IMR-90 (cell line): ENCODE results near the gene PRLR. TPM values are rescaled to one million over a fixed set of nuclear protein-coding genes. Genes with fewer than 3 reads are reported as not detected.

Experiments used
- ATAC-seq: fragments of 200-7000 bp; cut with Tn5 transposase; 2 replicates; pipeline ENCODE4 v1.9.1; 2020; ENCODE audit warnings: low read depth, mild to moderate bottlenecking, moderate library complexity
- BruUV-seq: library from RNA; stranded (reverse); fragments of 400-500 nt; replicated peaks from 2 replicates; lab custom pipeline; 2021; lab: Mats Ljungman, UMichigan
- CTCF ChIA-PET: fragments of 300-600 bp; formaldehyde crosslinking; extraction: SDS; loops from one replicate; lab custom pipeline; 2021; ENCODE audit warnings: antibody characterized with exemption; lab: Yijun Ruan, JAX
- POLR2A ChIA-PET: fragments of 300-600 bp; sonication (Branson Sonifier 250); formaldehyde crosslinking; loops from one replicate; lab custom pipeline; 2022; ENCODE audit warnings: antibody characterized with exemption; ENCODE audit not compliant: unreplicated experiment; lab: Charles Lee
- DNase-seq: peaks from one replicate; pipeline ENCODE4 v3.0.0; 2013
- H2AFZ ChIP-seq: replicated peaks from 2 replicates; pipeline ENCODE3; 2013; ENCODE audit warnings: low read length, mild to moderate bottlenecking; ENCODE audit not compliant: poor library complexity
- H2AK5ac ChIP-seq: 2 replicates; pipeline ENCODE4 v1.6.1; 2013; ENCODE audit warnings: low read depth, low read length, inconsistent platforms
- H2AK9ac ChIP-seq: replicated peaks from 2 replicates; pipeline ENCODE3; 2013; ENCODE audit warnings: mild to moderate bottlenecking, low read depth, low read length, moderate library complexity; ENCODE audit not compliant: poor library complexity
- H2BK120ac ChIP-seq: 2 replicates; pipeline ENCODE4 v1.6.1; 2013; ENCODE audit warnings: low read depth, low read length, inconsistent platforms
- H2BK15ac ChIP-seq: 3 replicates; pipeline ENCODE4 v1.6.1; 2013; ENCODE audit warnings: low read depth, low read length, inconsistent platforms
- H2BK20ac ChIP-seq: 2 replicates; pipeline ENCODE4 v1.6.1; 2013; ENCODE audit warnings: low read depth, mild to moderate bottlenecking, inconsistent platforms, low read length, moderate library complexity
- H2BK5ac ChIP-seq: 2 replicates; pipeline ENCODE4 v1.6.1; 2013; ENCODE audit warnings: mild to moderate bottlenecking, low read depth, low read length, inconsistent platforms; ENCODE audit not compliant: poor library complexity, severe bottlenecking
- H3K14ac ChIP-seq: replicated peaks from 2 replicates; pipeline ENCODE4 v1.6.1; 2013; ENCODE audit warnings: low read depth, low read length, inconsistent platforms
- H3K18ac ChIP-seq: 2 replicates; pipeline ENCODE4 v1.6.1; 2013; ENCODE audit warnings: low read depth, low read length, control low read depth
- H3K23ac ChIP-seq: 2 replicates; pipeline ENCODE4 v1.6.1; 2013; ENCODE audit warnings: low read depth, low read length, inconsistent platforms
- H3K27ac ChIP-seq: 2 replicates; pipeline ENCODE4 v1.5.1; 2013; ENCODE audit warnings: mild to moderate bottlenecking, control low read depth, low read length; ENCODE audit not compliant: insufficient read depth
- H3K27me3 ChIP-seq: 2 replicates; pipeline ENCODE4 v1.6.1; 2013; ENCODE audit warnings: low read length; ENCODE audit not compliant: control insufficient read depth, insufficient read depth
- H3K36me3 ChIP-seq: 2 replicates; pipeline ENCODE4 v1.6.1; 2013; ENCODE audit warnings: low read length, mixed read lengths; ENCODE audit not compliant: control insufficient read depth, insufficient read depth
- H3K4ac ChIP-seq: 2 replicates; pipeline ENCODE4 v1.6.1; 2013; ENCODE audit warnings: low read depth, low read length, inconsistent platforms
- H3K4me1 ChIP-seq: 2 replicates; pipeline ENCODE4 v1.6.1; 2013; ENCODE audit warnings: low read length, mixed read lengths; ENCODE audit not compliant: control insufficient read depth, insufficient read depth
- H3K4me2 ChIP-seq: 2 replicates; pipeline ENCODE4 v1.6.1; 2013; ENCODE audit warnings: low read depth, mild to moderate bottlenecking, control low read depth, low read length, moderate library complexity
- H3K4me3 ChIP-seq: 2 replicates; pipeline ENCODE4 v1.5.1; 2013; ENCODE audit warnings: low read depth, mild to moderate bottlenecking, control low read depth, low read length, moderate library complexity; ENCODE audit not compliant: insufficient read depth
- H3K56ac ChIP-seq: 2 replicates; pipeline ENCODE4 v1.6.1; 2013; ENCODE audit warnings: low read length, inconsistent platforms; ENCODE audit not compliant: insufficient read depth; ENCODE audit errors: extremely low read depth
- H3K79me1 ChIP-seq, 2 experiments: 2 replicates each; pipeline ENCODE4 v1.6.1; 2013; ENCODE audit warnings: low read length in 2 of 2, inconsistent platforms in 1 of 2, low read depth in 1 of 2
- H3K9ac ChIP-seq: 2 replicates; pipeline ENCODE4 v1.6.1; 2013; ENCODE audit warnings: low read depth, low read length, control low read depth
- H3K9me1 ChIP-seq: 2 replicates; pipeline ENCODE4 v1.6.1; 2013; ENCODE audit warnings: low read length, inconsistent platforms; ENCODE audit not compliant: insufficient read depth
- H3K9me3 ChIP-seq: 2 replicates; pipeline ENCODE4 v1.6.1; 2013; ENCODE audit warnings: low read length; ENCODE audit not compliant: control insufficient read depth, insufficient read depth
- H4K20me1 ChIP-seq: 2 replicates; pipeline ENCODE4 v1.6.1; 2013; ENCODE audit warnings: low read length, inconsistent platforms; ENCODE audit not compliant: insufficient read depth
- H4K5ac ChIP-seq: 2 replicates; pipeline ENCODE4 v1.6.1; 2013; ENCODE audit warnings: mild to moderate bottlenecking, low read depth, low read length, control low read depth
- H4K8ac ChIP-seq, 2 experiments: 2 replicates each; pipeline ENCODE4 v1.6.1; 2013; ENCODE audit warnings: low read depth in 2 of 2, low read length in 2 of 2, control low read depth in 1 of 2, inconsistent platforms in 1 of 2
- H4K91ac ChIP-seq: 2 replicates; pipeline ENCODE4 v1.6.1; 2013; ENCODE audit warnings: low read depth, low read length, inconsistent platforms; ENCODE audit not compliant: insufficient read depth
- BHLHE40 ChIP-seq: fragments of 150-350 bp; IDR thresholded peaks from 2 replicates; pipeline ENCODE4 v1.6.1; 2016; ENCODE audit warnings: mild to moderate bottlenecking, low read depth, low read length
- CEBPB ChIP-seq: IDR thresholded peaks from 2 replicates; pipeline ENCODE4 v1.6.1; 2012; ENCODE audit warnings: low read depth, low read length, improper control_type of control experiment
- CHD1 ChIP-seq: IDR thresholded peaks from 2 replicates; pipeline ENCODE4 v1.6.1; 2012; ENCODE audit warnings: low read depth, low read length, improper control_type of control experiment
- FOS ChIP-seq: fragments of 150-350 bp; IDR thresholded peaks from 2 replicates; pipeline ENCODE4 v1.6.1; 2016; ENCODE audit warnings: low read depth, low read length
- MAFK ChIP-seq: IDR thresholded peaks from 2 replicates; pipeline ENCODE4 v1.6.1; 2012; ENCODE audit warnings: low read depth, low read length, improper control_type of control experiment
- MAZ ChIP-seq: IDR thresholded peaks from 2 replicates; pipeline ENCODE4 v1.6.1; 2012; ENCODE audit warnings: low read depth, mild to moderate bottlenecking, low read length, improper control_type of control experiment, moderate library complexity, borderline replicate concordance
- MXI1 ChIP-seq: IDR thresholded peaks from 2 replicates; pipeline ENCODE4 v1.6.1; 2012; ENCODE audit warnings: low read depth, mild to moderate bottlenecking, low read length, moderate library complexity, borderline replicate concordance
- NFE2L2 ChIP-seq: fragments of 150-350 bp; IDR thresholded peaks from 2 replicates; pipeline ENCODE4 v1.6.1; 2016; ENCODE audit warnings: low read depth, mild to moderate bottlenecking, low read length
- POLR2A ChIP-seq: IDR thresholded peaks from 2 replicates; pipeline ENCODE4 v1.6.1; 2012; ENCODE audit warnings: mild to moderate bottlenecking, low read depth, low read length
- RAD21 ChIP-seq: IDR thresholded peaks from 2 replicates; pipeline ENCODE4 v1.6.1; 2012; ENCODE audit warnings: low read length, improper control_type of control experiment
- RCOR1 ChIP-seq: IDR thresholded peaks from 2 replicates; pipeline ENCODE4 v1.6.1; 2012; ENCODE audit warnings: mild to moderate bottlenecking, low read length, improper control_type of control experiment; ENCODE audit not compliant: insufficient replicate concordance
- RFX5 ChIP-seq: IDR thresholded peaks from 2 replicates; pipeline ENCODE4 v1.8.0; 2012; ENCODE audit warnings: low read depth, mild to moderate bottlenecking, low read length, moderate library complexity
- SMC3 ChIP-seq: fragments of 150-350 bp; IDR thresholded peaks from 2 replicates; pipeline ENCODE4 v1.6.1; 2016; ENCODE audit warnings: low read depth, mild to moderate bottlenecking, antibody characterized with exemption, low read length, moderate library complexity
- WGBS, 2 experiments: methylation state at CpG; one replicate each; pipeline versions ENCODE4 v1.1.5 to v1.1.7; 2013; ENCODE audit warnings: missing lambda C conversion rate in 2 of 2; ENCODE audit not compliant: insufficient read length in 1 of 2; ENCODE audit errors: extremely low coverage in 2 of 2; 5-methylcytosine and 5-hydroxymethylcytosine counted together
- dilution Hi-C: fragments of 300-500 bp; cut with HindIII; formaldehyde crosslinking; loops from one replicate; pipeline ENCODE4 v1.14.3; 2018; ENCODE audit warnings: low sequenced_read_pairs; ENCODE audit not compliant: unreplicated experiment
- in situ Hi-C: fragments of 300-500 bp; cut with MboI; formaldehyde crosslinking; loops from 3 replicates; pipeline ENCODE4 v1.14.3; 2019; ENCODE audit warnings: low sequenced_read_pairs, inconsistent platforms, mixed read lengths
- intact Hi-C: fragments of 100-400 bp; cut with micrococcal nuclease; formaldehyde crosslinking; loops from 2 replicates; pipeline ENCODE4 v1.10.0; 2022
- polyA plus RNA-seq, 3 experiments: library from polyadenylated mRNA; depleted of rRNA; stranded (reverse); fragments of >200 nt; gene quantifications; 2 replicates each; pipeline ENCODE4 v1.2.3, GENCODE V29; 2012; ENCODE audit warnings: low replicate concordance in 1 of 3
- total RNA-seq: library from RNA; depleted of rRNA; stranded (reverse); fragments of >200 nt; gene quantifications from 2 replicates; pipeline ENCODE4 v1.2.3, GENCODE V29; 2012
- TF ChIP-seq, protein P1 (sequence below): fragments of 150-350 bp; IDR thresholded peaks from 2 replicates; pipeline ENCODE4 v1.6.1; 2017; ENCODE audit warnings: mild to moderate bottlenecking, antibody characterized with exemption, low read length, low read depth

The PRLR gene
- total and polyA plus RNA-seq, 2 of the 4 experiments (the other 2 are of a cell fraction): 0.24 to 0.54 TPM

DNA sequence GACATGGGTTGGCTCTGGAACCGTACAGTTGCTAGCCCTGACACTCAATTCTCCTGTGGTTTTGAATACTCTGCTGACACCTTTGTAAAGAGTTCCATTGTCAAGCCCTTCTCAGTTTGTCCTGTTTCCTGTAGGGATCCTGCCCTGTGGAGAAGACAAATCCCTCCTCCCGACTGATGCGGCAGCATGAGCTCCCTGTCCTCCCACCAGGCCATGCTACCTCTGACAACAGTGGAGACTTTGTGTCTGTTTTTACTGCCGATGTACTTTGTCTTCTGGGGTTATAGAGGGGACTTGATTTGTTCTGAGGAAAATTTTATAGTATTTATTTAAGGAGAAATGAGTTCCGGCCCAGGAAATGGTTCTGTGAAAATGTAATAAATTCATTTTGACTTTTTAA is 57.8 kb downstream of the PRLR start:
- no peak for TF ChIP-seq POLR2A
- no peak for TF ChIP-seq CEBPB
- TF ChIP-seq MAZ: no peak
- TF ChIP-seq BHLHE40: no peak
- no peak for TF ChIP-seq RFX5
- TF ChIP-seq FOS: no peak
- no peak for TF ChIP-seq RAD21
- TF ChIP-seq, protein P1, sequence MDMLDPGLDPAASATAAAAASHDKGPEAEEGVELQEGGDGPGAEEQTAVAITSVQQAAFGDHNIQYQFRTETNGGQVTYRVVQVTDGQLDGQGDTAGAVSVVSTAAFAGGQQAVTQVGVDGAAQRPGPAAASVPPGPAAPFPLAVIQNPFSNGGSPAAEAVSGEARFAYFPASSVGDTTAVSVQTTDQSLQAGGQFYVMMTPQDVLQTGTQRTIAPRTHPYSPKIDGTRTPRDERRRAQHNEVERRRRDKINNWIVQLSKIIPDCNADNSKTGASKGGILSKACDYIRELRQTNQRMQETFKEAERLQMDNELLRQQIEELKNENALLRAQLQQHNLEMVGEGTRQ: no peak
- no peak for TF ChIP-seq NFE2L2
- no peak for TF ChIP-seq MXI1
- TF ChIP-seq SMC3: no peak
- TF ChIP-seq CHD1: no peak
- no peak for TF ChIP-seq MAFK
- TF ChIP-seq RCOR1: no peak
- Histone ChIP-seq H3K4me3 (no peak overlapping the region), H3K9ac (no peak overlapping the region), H2AK5ac (no peak overlapping the region), H3K9me3 (no peaks in the 10 kb centered on the region), H3K79me1 (no peaks in the 10 kb centered on the region), H4K8ac (no peak overlapping the region), H3K14ac (no peak overlapping the region), H3K4ac (no peak overlapping the region), H2BK15ac (no peak overlapping the region), H2BK120ac (no peak overlapping the region), H4K20me1 (no peaks in the 10 kb centered on the region), H3K4me2 (no peak overlapping the region), H2BK5ac (no peak overlapping the region), H3K23ac (no peak overlapping the region), H2AFZ (no peak overlapping the region), H4K5ac (no peak overlapping the region), H4K91ac (no peak overlapping the region), H3K27ac (no peak overlapping the region), H3K36me3 (no peaks in the 10 kb centered on the region), H3K56ac (no peak overlapping the region), H3K18ac (no peak overlapping the region), H3K4me1 (no peaks in the 10 kb centered on the region), H3K27me3 (peaks cover 7% of the 10 kb centered on the region), H3K9me1 (no peaks in the 10 kb centered on the region), H2AK9ac (no peak overlapping the region), H2BK20ac (no peak overlapping the region)
- ChIA-PET POLR2A (no interaction called here), CTCF (no interaction called here)
- BruUV-seq: no TSS peak
- WGBS, 2 experiments: no CpG with 5 or more reads among the region's 5 CpGs
- intact Hi-C loops (no loop called here), in situ Hi-C loops (no loop called here), dilution Hi-C loops (no loop called here)
- no peak for ATAC-seq
- no peak for DNase-seq
